Spleen (tissue), 7 donors: ENCODE data around the gene ARMC12.

Experiments used
- POLR2A ChIP-seq, 3 donors: fragments of 450-650 bp; IDR thresholded peaks; one replicate each; pipeline ENCODE4 v1.5.1; 2017; ENCODE audit warnings: antibody characterized with exemption in 3 of 3, mild to moderate bottlenecking in 1 of 3
- POLR2AphosphoS5 ChIP-seq, 3 donors: sonication (generic); formaldehyde crosslinking; IDR thresholded peaks; one replicate each; pipeline ENCODE4 v1.5.1; 2017; ENCODE audit warnings: antibody characterized with exemption in 3 of 3
- TF ChIP-seq, protein P1 (sequence below), 11 experiments: fragments of 200-600 bp in 7 of 11; fragments of 450-650 bp in 4 of 11; sonication (generic) in 4 of 11; IDR thresholded peaks in 8 of 11; conservative IDR thresholded peaks in 3 of 11; 1 replicate in 7 of 11; 2 replicates in 4 of 11; pipeline versions ENCODE4 v1.4.0 to v1.8.0; 2016 to 2021; ENCODE audit warnings: antibody characterized with exemption in 11 of 11, inconsistent platforms in 4 of 11, mild to moderate bottlenecking in 1 of 11
- donor health status: DM: no; HTN: no; CAD: no; lungs with moderate emphysema.
- donor health status: DM: no; HTN: no; CAD: no.
- donor health status: DM: no; HTN: no; CAD: no.

DNA sequence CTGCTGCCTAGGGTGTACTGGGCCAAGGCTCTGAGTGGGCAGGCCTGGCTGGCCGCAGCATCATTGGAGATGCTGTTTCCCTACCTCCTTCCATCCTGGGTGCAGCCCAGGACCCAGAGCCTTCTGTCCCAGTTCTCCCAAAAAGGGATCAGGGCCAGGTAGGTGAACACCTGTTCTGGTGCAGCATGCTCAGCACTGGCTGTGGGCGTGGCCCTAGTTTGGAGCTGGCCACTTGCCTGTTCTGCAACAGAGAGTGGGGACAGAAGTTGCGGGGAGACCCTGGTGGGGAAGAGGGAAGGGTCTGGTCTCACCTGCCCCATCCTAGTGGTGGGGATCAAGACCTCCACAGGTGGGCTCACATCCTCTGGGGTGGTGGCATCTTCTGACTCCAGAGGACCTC is 1.4 kb upstream of the ARMC12 start:
- TF ChIP-seq, protein P1, sequence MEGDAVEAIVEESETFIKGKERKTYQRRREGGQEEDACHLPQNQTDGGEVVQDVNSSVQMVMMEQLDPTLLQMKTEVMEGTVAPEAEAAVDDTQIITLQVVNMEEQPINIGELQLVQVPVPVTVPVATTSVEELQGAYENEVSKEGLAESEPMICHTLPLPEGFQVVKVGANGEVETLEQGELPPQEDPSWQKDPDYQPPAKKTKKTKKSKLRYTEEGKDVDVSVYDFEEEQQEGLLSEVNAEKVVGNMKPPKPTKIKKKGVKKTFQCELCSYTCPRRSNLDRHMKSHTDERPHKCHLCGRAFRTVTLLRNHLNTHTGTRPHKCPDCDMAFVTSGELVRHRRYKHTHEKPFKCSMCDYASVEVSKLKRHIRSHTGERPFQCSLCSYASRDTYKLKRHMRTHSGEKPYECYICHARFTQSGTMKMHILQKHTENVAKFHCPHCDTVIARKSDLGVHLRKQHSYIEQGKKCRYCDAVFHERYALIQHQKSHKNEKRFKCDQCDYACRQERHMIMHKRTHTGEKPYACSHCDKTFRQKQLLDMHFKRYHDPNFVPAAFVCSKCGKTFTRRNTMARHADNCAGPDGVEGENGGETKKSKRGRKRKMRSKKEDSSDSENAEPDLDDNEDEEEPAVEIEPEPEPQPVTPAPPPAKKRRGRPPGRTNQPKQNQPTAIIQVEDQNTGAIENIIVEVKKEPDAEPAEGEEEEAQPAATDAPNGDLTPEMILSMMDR (IDR thresholded peaks at IDR 0.05 in 8 of 11, conservative IDR thresholded peaks at IDR 0.05 in 3 of 11): no peak
- TF ChIP-seq POLR2A (IDR thresholded peaks at IDR 0.05) (no peak), POLR2AphosphoS5 (IDR thresholded peaks at IDR 0.05) (no peak)
